Endothelial cell (in vitro differentiated cells): ENCODE data around the gene HTRA1. TPM values are rescaled to one million over a fixed set of nuclear protein-coding genes. Genes with fewer than 3 reads are reported as not detected.
A peak's percentile ranks its signal among the peaks of the same experiment; 100 is the strongest.

Experiments
- DNase-seq: peaks from one replicate; pipeline ENCODE4 v3.0.0; 2021; ENCODE audit warnings: low spot score
- H3K27ac Mint-ChIP-seq: one replicate; pipeline ENCODE4 v1.8.0; 2021; ENCODE audit warnings: mixed read lengths, inconsistent platforms; ENCODE audit not compliant: unreplicated experiment
- H3K27me3 Mint-ChIP-seq: one replicate; pipeline ENCODE4 v1.8.0; 2021; ENCODE audit warnings: mild to moderate bottlenecking, moderate library complexity, mixed read lengths, inconsistent platforms; ENCODE audit not compliant: unreplicated experiment
- H3K36me3 Mint-ChIP-seq: one replicate; pipeline ENCODE4 v1.8.0; 2021; ENCODE audit warnings: mild to moderate bottlenecking, low read depth, mixed read lengths, inconsistent platforms; ENCODE audit not compliant: unreplicated experiment
- H3K4me1 Mint-ChIP-seq: one replicate; pipeline ENCODE4 v1.8.0; 2021; ENCODE audit warnings: mild to moderate bottlenecking, mixed read lengths, inconsistent platforms; ENCODE audit not compliant: unreplicated experiment
- H3K4me3 Mint-ChIP-seq: one replicate; pipeline ENCODE4 v1.8.0; 2021; ENCODE audit warnings: mild to moderate bottlenecking, mixed read lengths, inconsistent platforms; ENCODE audit not compliant: unreplicated experiment
- H3K9me3 Mint-ChIP-seq: one replicate; pipeline ENCODE4 v1.8.0; 2021; ENCODE audit warnings: mixed read lengths, inconsistent platforms; ENCODE audit not compliant: unreplicated experiment
- long read RNA-seq: library from polyadenylated mRNA; unstranded; transcript quantifications from one replicate; pipeline ENCODE4 v2.0.0, GENCODE V29; 2020; ENCODE audit not compliant: unreplicated experiment
- total RNA-seq: library from RNA; stranded (reverse); fragmentation: NEBNext Ultra II Directional; extraction: Animal tissue kit (Norgen Biotek cat#: 25700); gene quantifications from one replicate; pipeline ENCODE4 v1.2.1, GENCODE V29; 2021; ENCODE audit not compliant: unreplicated experiment
- TF ChIP-seq, protein P1 (sequence below): fragments of 200-600 bp; sonication (generic); IDR thresholded peaks from one replicate; pipeline ENCODE4 v1.5.0; 2021; ENCODE audit warnings: antibody characterized with exemption; ENCODE audit not compliant: unreplicated experiment

HTRA1 gene
- 72.3 TPM for total RNA-seq
- long read RNA-seq, transcript HTRA1-201 (9 exons, 2,120 nt) = major isoform, 54 of 57 reads
- long read RNA-seq, partial matches to known transcripts = 2 of 57 reads
- long read RNA-seq, other reads (novel, unspliced or antisense) = 1 of 57 reads

DNA sequence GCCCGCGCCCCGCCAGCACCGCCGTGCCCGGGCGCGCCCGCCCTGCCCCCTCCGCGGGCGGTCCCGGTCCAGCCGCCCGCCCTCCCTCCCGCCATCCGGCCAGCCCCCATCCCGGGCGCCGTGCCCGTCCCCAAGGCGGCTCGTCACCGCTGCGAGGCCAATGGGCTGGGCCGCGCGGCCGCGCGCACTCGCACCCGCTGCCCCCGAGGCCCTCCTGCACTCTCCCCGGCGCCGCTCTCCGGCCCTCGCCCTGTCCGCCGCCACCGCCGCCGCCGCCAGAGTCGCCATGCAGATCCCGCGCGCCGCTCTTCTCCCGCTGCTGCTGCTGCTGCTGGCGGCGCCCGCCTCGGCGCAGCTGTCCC lies at the start of gene HTRA1:
Gene HTRA1, plus strand, starts transcription at position 187 of the 362 bp plus-strand sequence. Its CDS starts 100 bp downstream, at position 287.
- peaks cover 6% of the 10 kb centered on the region for H3K36me3 Mint-ChIP-seq
- no peaks in the 10 kb centered on the region for H3K9me3 Mint-ChIP-seq
- peak within 1 kb of the TSS; percentile 94 for H3K4me3 Mint-ChIP-seq
- no peak within 1 kb of the TSS for H3K27ac Mint-ChIP-seq
- peaks cover 22% of the 10 kb centered on the region for H3K4me1 Mint-ChIP-seq
- peaks cover 12% of the 10 kb centered on the region for H3K27me3 Mint-ChIP-seq
- peak; percentile 64 for DNase-seq
- TF ChIP-seq, protein P1, sequence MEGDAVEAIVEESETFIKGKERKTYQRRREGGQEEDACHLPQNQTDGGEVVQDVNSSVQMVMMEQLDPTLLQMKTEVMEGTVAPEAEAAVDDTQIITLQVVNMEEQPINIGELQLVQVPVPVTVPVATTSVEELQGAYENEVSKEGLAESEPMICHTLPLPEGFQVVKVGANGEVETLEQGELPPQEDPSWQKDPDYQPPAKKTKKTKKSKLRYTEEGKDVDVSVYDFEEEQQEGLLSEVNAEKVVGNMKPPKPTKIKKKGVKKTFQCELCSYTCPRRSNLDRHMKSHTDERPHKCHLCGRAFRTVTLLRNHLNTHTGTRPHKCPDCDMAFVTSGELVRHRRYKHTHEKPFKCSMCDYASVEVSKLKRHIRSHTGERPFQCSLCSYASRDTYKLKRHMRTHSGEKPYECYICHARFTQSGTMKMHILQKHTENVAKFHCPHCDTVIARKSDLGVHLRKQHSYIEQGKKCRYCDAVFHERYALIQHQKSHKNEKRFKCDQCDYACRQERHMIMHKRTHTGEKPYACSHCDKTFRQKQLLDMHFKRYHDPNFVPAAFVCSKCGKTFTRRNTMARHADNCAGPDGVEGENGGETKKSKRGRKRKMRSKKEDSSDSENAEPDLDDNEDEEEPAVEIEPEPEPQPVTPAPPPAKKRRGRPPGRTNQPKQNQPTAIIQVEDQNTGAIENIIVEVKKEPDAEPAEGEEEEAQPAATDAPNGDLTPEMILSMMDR = no peak

DNA sequence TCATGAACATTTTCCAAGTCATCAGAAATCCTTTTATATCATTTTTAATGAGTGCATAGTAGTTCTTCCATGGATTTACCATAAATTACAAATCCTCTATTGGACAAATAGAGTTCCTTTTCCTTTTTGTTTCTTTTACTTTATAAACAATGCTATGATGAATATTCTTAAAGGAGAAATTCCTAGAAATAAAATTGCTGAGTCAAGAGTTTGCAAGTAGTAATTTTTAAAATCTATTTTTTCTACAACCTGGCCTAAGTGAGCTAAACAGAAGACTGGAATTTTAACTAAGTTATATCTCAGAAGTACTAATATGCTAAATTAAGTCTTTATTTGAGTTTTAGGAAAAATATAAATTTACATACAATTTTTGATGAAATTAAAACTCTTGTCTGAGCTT lies 48.0 kb upstream of the HTRA1 start:
- no peak overlapping the region for H3K27ac Mint-ChIP-seq
- no peak for DNase-seq
- no peak overlapping the region for H3K4me3 Mint-ChIP-seq
- H3K9me3 Mint-ChIP-seq = no peaks in the 10 kb centered on the region
- peaks cover 3% of the 10 kb centered on the region for H3K27me3 Mint-ChIP-seq
- peaks cover 4% of the 10 kb centered on the region for H3K36me3 Mint-ChIP-seq
- TF ChIP-seq, protein P1 = no peak
- H3K4me1 Mint-ChIP-seq = peaks cover 14% of the 10 kb centered on the region

- H3K36me3 Mint-ChIP-seq = peaks cover 8% of the 10 kb centered on the region
- no peak overlapping the region for H3K4me3 Mint-ChIP-seq
- no peaks in the 10 kb centered on the region for H3K4me1 Mint-ChIP-seq
- no peak overlapping the region for H3K27ac Mint-ChIP-seq
- peaks cover 2% of the 10 kb centered on the region for H3K27me3 Mint-ChIP-seq
- DNase-seq = no peak
- no peaks in the 10 kb centered on the region for H3K9me3 Mint-ChIP-seq
- TF ChIP-seq, protein P1 = no peak
Measured at GRCh38 chr10:122417667-122418066, 43.7 kb upstream of the HTRA1 start.

- Mint-ChIP-seq H3K36me3 (peaks cover 8% of the 10 kb centered on the region), H3K9me3 (no peaks in the 10 kb centered on the region), H3K4me3 (no peak overlapping the region), H3K27me3 (peaks cover 2% of the 10 kb centered on the region), H3K4me1 (no peaks in the 10 kb centered on the region), H3K27ac (no peak overlapping the region)
- DNase-seq = no peak
- TF ChIP-seq, protein P1 = no peak
Measured at GRCh38 chr10:122419016-122419415, 42.3 kb upstream of the HTRA1 start.

DNA sequence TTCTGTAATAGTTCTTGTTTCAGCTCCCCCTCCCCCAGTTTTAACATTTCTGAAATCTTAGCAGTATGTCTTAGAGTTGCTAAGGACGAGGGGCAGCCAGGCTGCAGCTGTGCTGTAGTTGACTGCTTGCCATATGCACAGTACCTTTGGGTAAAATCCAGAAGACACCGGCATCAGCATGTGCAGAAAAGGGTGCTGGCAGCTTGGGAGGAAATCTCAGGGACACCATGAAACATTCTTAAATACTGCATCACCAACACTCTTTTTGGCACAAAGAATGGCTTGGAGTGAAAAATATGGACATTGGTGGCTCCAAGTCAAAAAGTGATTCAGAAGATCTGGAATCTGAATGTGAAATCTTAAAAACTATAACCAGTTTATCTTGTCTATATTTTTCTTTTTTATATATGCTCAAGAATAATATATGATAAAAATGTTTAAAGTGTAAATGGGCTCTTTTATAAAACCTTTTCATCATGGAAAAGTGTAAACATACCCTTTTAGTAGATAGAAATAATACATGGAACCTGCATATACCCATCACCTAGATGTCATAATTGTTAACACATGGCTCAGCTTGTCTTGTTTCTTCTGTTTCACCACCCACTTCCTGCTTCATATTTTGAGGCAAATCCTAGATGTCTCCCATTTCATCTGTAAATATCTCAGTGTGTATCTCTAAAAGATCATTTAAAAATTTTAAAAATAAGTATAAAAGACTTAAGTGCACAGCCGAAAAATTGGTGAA lies 41.3 kb upstream of the HTRA1 start:
- Mint-ChIP-seq H3K4me1 (no peaks in the 10 kb centered on the region), H3K9me3 (no peaks in the 10 kb centered on the region), H3K27ac (no peak overlapping the region), H3K36me3 (peaks cover 8% of the 10 kb centered on the region), H3K4me3 (no peak overlapping the region), H3K27me3 (peaks cover 2% of the 10 kb centered on the region)
- DNase-seq = no peak
- TF ChIP-seq, protein P1 = no peak
